Activated naive CD8-positive, alpha-beta T cell treated with anti-CD3 and anti-CD28 coated beads, Interleukin-2, amount 50 U/mL, for 16 hours (primary cell): Measurements from ENCODE around the gene RAB13.

Source experiments
- DNase-seq: peaks from one replicate; pipeline ENCODE4 v3.0.0-alpha.2; 2020; ENCODE audit warnings: low read depth, low spot score

Gene RAB13

DNA sequence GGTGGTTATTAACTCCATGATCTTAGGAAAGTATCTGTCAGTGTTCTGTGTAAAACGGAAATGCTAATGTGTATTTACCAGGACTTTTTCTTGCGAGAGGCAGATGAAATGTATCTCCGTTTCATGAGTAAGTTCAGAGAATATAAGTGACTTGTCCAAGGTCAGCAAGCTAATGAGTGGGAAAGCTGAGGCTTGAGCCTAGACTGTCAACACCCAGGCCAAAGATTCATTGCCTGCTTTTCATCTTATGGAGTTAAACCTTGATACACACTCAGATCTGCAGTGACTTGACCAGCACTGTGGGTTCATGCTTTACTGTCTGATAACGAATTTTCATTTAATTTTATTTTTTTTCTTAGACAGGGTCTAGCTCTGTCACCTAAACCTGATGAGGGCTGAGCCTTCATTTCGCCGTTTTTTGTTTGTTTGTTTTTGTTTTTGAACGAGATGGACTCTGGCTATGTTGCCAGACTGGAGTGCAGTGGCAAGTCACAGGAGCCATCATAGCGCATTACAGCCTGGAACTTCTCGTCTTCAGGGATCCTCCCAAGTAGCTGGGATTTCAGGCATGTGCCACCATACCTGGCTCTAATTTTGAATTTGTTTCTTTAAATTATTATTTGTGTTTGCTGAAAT is 7.7 kb downstream of the RAB13 start:
- DNase-seq: no peak

DNA sequence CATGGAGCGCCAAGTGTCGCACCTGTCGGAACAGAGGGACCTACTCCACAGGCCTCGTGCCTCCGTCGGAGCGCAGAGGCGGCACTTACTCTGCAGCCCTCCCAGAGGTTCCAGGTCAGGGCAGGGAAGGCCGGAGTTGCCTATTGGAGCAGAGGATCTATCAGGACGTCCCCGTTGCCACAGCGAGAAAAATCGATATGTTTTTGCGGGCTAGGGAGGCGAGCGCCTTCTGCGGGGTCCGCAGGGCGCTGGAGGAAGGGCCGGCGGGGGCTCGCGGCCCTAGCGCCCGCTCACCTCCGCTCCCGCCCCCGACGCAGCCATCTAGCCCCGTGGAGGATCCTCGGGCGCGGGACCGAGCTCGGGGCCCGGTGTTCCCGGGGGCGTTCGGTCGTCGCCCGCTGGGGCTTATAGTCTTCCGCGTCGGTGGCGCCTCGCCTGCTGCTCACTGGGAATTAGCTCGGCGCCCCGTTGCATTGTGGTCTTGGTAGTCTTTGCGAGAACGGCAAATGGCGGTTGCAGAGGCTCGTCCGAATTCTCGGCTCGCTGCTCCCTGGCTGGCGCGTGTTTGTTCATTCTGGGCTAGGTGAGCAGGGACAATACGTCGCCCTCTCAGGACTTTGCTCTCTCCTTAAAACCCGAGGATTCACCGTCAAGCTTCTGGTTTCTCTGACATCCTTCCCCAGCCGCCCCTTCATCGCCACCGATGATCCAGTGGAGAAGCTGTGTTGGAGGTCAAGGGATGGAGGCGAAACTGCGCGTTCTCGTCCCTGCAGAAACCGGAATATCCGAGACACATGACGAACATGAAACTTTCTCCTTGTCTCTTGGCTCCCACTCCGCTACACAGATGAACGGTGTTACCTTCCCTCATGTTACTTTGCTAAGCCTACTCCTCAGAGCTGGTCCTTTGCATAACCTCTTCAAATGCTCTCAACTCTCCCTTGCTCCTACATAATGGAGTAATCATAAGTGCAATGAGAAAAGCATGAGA is 8.6 kb downstream of the RAB13 start, which contains the start of gene JTB:
Gene JTB (minus strand): TSS at position 425 of the 991 bp plus-strand sequence. CDS start 422 bp downstream, at position 3.
- peak; percentile 75 for DNase-seq

DNA sequence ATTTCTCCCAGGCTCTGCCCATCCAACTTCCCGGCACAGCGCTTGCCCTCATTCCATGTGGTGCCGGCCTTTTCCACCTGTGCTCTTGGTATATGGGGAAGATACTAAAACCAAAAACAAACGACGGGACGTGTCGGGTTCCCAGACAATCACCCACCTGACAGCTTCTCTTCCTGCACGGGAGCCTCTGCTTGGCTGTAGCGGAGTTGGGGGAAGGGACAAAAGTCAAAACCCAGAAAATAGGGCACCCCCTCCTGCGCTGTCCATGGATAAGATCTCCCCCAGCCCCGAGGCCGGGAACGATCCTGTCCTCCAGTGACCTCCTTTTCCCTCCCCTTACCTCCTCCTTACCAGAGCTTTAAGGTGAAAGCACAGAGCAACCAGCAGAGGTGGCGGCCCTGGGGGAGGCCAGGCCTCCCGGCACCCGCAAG is 9.3 kb downstream of the RAB13 start:
- DNase-seq: no peak

DNA sequence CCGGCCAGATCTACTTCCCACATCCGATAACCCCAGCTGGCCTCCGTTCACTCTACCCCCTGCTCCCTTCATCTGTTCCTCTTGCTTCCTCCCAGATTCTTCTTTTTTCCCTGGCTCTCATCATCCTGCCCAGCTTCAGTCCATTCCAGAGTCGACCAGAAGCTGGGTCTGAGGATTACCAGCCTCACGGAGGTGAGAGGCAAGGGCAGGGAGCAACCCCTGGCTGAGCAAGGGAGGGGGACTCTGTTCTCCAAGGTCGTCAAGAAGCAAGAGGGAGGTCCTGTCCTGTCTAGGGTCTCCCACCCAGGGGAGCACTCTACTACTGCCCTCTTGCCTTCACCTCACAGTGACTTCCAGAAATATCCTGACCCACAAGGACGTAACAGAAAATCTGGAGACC is 12.6 kb downstream of the RAB13 start:
- DNase-seq: no peak

DNA sequence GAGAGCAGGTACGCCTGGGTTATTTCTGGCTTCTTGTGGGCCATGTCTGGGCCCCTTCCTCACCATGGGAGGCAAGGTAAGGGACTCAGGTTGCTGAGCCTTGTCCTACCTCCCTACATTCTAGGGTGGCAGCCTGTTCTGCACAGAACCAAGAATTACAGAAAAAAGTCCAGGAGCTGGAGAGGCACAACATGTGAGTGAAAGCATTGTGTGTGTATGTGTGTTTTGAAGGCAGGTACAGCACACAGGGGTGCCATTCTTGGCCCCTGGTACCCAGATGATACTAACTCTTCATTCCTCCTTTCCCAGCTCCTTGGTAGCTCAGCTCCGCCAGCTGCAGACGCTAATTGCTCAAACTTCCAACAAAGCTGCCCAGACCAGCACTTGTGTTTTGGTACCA is 13.1 kb downstream of the RAB13 start:
- no peak for DNase-seq

DNA sequence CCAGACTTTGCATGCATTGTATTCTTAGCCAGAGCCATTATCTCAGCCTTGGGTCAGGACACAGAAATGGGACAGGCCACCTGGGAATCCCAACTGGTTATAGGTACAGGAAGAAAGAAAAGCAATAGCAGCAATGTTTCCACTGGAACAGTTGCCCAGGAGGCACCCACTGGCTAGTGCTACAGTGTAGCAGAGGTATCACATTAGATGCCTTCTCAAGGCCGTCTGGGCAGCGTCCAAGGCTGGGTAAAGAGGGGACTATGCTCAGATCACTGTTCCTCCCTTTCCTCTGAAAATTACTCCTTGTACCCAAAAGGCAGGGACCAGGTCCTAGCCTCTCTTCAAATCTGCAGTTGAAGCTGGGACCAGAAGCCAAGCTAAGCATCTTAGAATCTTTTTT is 15.8 kb downstream of the RAB13 start:
- no peak for DNase-seq

DNA sequence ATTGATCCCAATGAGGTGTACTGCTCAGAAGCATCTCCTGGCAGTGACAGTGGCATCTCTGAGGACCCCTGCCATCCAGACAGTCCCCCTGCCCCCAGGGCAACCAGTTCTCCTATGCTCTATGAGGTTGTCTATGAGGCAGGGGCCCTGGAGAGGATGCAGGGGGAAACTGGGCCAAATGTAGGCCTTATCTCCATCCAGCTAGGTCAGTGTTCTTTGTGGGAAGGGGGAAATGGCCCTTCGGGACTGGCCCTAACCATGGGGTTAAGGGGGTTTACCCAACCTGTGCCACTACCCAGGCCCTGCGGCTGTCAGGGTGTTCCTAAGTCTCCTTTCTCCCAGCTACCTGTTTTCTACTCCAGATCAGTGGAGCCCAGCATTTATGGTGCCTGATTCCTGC is 17.2 kb downstream of the RAB13 start:
- DNase-seq: no peak

DNA sequence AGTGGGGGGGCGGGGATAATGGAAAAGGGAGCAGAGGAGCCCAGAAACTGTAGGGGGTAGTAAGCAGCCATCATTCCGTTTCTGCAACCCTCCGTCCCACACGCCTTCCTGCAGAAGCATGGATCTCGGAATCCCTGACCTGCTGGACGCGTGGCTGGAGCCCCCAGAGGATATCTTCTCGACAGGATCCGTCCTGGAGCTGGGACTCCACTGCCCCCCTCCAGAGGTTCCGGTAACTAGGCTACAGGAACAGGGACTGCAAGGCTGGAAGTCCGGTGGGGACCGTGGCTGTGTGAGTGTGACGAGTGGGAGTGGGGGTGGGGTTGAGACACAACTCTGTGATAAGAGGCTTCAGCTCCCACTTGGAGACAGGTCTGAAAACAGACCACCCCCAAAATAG is 17.7 kb downstream of the RAB13 start:
- no peak for DNase-seq

DNA sequence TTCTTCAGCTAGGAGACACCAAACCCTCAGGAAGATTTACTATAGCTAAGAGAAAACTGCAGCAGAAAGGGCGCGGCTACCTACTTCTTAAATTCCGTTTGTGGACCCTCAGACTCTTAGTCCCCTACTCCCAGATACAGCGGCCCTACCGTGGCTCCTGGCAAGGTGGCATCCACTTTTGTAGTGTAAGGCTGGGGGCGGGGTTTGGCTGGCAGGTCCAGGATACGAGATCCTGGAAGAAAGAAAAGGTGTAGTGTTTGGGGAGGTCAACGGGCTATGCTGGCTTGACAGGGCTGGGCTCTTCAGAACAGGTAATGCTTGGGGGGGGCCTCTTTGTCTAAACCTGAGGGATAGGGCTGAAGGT is 18.2 kb downstream of the RAB13 start:
- no peak for DNase-seq

DNA sequence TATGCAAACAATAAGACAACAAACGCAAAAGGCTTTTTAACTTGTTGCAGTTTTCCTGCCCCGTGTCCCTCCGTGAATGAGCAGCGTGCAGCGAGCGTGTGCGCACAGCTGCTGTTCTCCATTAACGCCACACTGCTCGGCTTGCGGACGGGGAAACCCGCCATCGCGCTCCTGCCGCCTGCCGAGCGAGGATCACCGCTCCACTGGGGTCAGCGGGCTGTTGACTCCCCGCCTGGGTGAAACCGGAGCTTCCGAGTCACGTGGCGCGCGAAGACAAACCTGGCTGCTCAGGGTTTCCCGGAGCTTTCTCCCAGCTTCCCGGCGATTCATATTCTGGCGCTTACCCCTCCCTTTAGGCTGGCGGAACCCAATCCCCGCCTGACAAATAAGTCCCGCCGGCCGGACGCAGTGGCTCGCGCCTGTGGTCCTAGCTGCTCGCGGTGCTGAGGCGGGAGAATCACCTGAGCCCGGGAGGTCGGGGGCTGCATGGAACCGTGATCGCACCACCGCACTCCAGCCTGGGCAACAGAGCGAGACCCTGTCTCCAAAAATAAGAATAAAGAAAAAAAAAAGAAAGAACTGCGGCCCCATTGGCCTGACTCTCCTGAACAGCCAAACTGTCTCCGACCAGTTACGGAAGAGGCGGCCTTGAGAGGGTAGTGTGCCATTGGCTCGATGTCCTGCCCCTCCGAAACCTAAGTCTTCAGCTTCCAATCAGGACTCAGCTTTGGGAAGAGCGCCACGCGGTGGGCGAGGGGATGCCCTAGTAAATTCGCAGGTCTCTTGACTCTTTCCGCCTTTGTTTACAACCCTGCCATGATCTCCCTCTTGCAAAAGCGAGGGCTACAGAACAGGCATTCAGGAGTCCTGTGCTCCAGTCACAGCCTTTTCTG is 18.8 kb downstream of the RAB13 start, which contains the start of gene CREB3L4:
Gene CREB3L4 (plus strand): TSS at position 796 of the 893 bp plus-strand sequence. CDS start 624 bp downstream, outside the sequence.
- peak; percentile 60 for DNase-seq

DNA sequence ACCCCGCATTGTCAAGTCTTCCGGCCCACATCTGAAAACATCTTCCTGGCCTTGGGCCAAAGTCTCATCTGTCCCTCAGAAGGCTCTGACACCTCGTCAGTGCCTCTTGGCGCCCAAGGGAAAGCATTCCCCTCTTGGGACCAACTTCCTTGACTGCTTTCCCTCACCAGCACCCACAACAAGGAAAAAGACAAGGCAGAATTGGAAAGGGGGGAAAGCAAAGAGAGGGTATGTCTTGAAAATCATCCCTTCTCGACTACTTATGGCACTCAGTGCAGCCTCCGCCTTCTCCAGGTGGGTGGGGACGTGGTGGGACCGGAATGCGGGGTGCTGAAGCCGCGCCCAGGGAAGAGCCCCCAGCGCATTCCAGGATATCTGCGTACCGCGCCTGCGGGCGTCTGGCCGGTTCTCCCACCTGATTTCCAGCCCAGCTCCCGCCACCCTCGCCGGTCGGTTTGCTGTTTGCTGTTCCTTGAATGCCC is 22.2 kb downstream of the RAB13 start:
- no peak for DNase-seq

DNA sequence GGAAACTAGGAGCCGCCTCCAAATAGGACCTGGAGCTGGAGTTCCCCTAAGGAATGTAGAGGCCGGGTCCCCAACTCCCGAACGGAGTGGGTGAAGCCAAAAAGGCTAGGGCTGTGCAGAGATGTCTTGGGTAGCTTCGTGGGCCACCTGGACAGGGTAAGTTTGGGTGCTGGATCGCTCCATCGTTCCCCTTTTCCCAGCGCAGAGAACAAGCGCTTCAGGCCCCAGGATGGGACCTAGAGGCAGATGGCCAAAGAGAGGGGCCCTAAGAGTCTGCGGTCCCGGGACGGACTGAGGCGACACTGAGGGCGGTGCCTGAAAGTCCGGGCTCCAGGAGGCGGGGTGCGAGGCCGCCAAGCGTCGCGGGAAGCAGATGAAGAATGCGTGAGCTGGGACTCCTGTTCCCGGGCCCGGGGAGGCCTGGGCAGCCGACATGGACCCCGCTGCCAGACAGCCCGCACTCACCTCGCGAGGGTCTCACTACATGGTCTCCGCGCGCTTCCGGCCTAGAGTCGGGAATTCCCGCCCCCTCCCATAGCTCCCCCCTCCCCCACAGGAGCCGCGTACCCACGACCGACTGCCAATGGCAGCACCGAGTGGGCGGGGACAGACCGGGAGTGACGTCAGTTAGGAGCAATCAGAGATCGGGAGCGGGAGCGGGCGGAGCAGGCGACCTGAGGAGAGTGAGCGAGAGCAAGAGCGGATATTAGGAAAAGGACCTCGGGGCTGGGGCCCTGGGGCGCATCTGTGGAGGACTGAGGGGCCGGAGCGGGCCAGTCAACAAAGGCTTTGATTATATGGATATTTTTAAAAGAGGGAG is 22.9 kb downstream of the RAB13 start, which contains the start of gene SLC39A1:
Gene SLC39A1 (minus strand): TSS at position 508 of the 820 bp plus-strand sequence. CDS start 822 bp downstream, outside the sequence.
- DNase-seq: peak; percentile 85

DNA sequence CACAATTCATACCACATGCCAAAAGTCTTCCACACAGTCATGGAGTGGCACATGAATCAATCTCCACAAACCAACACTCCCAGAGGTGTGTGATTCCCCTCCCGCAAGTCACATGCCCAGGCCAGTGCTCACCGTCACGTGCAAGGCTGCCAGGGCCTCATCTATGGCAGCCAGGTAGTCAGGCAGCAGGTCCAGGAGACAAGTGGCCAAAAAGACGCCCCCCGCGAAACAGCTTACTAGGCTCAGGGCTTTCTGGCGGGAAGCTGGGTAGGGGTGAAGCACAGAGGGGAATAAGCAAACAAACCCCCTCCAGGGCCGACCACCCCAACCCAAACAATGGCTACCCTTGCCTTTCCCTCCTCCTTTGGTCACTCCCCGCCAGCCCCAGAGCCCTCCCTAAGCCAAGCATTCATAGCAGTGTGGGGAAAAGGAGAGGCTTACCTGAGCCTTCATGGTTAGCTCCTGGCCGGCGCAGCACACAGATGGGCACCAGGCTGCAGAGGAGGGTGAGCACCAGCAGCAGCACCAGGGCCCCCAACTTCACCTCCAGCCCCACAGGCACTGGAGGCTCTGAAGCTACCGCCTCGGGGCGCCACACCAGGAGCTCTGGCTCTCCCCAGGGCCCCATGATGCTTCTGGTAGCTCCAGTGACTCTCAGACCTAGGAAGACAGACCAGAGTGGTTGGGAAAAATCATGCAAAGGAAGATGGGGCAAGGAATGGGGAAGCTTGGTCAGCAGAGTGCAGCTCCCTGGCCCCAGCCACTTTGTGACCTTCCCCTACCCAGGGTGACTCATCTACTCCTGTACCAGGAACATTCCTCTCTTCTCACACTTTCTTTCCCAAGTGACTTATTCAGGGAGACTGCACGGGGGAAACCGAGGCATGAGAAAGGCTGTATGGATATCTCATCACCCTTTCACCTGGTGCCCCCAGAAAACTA is 23.8 kb downstream of the RAB13 start:
- DNase-seq: no peak

DNA sequence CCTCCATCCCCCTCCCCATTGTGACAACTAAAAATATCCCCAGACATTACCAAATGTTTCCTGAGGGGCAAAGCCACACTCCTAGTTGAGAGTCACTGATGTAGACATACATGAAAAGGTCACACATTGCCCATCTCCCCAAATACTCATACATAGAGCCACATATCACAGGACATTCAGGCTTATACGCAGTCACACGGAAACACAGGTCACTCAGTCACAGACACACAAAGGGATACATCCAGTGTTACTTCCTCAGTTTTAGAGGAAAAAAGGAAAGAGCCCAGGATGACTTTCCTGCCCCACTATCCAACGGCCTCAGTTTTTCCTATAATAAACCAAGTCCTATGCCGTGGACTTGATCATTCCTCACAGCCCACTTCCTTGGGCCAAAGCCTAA is 24.7 kb downstream of the RAB13 start:
- DNase-seq: no peak

DNA sequence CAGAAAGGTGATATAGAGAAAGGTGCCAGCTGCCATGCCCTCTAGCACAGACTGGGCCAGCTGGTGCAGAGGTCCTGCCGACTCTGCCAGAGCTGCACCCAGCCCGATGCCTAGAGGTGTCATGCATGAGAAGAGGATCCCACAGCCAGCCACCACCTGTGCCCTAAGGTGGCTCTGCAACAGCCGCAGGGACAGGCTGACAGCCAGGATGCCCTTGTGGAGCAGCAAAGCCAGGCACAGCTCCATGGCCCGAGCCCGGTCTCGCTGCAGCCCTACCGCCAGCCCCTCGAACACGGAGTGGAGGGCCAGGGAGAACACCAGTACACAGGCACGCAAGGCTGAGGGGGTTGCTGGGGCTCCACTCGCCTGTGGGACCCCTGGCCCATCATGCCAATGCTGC is 25.9 kb downstream of the RAB13 start:
- no peak for DNase-seq

DNA sequence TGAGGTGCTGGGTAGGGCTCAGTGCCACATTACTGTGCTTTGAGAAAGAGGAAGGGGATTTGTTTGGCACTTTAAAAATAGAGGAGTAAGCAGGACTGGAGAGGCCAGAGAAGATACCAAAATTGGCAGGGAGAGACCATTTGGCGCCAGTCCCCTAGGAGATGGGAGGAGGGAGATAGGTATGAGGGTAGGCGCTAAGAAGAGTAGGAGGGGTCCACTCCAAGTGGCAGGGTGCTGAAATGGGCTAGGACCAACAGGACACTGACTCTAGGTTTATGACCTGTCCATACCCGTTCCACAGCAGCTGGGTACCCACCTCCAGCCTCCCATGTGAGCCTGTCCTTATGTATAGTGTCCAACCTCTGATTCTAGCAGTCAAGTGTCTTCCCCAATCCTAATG is 26.7 kb downstream of the RAB13 start:
- DNase-seq: no peak

DNA sequence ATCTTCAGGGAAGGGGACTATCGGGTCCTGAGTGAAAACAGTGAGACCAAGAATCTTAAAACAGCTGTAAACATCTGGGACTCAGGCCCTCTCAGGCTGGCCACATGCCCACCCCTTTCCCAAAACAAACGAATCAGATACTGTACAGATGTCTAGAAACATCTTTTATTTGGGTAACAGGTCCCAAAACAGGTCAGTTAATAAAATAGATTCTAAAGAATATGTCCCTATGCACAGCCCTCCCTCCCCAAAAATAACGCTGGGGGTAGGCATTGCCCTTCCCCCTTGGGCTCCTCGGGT is 27.2 kb downstream of the RAB13 start:
- DNase-seq: no peak

DNA sequence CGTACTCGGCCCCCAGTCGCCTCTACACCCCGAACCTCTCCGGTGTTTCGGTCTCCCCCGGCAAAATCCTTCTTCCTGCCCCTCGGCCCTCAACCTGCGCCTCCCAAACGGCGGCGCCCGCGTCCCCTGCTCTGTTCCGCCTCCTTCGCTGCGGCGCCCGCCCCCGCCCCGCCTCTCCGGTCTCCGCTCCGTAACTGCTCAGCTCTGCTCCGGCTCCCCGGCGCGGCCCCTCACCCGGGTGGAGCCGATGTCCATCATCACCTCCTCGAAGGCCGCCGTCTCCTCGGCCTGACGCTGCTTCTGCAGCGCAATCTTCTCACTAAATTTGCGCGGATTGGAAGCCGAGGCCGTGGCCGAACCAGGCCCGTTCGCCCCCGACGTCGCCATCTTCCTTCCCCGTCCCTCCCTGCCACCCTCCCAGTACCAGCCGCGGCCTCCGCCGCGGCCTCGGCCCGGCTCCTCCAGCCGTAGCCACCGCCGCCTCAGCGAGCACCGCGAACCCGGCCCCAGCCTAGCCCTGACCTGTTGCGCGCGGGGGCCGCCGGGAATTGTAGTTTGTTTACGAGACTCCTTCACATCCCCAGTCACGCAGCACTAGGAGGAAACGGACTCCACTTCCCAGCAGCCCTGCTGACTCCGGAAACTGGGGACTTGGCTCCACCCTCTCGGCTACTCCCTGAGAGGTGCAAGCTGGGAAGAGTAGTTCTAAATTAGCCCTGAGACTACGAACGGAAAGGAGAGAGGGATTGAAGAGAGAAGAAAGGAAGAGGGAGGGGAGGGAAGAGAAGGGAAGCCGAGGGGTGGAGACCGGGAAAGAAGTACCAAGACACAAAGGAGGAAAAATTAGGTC is 27.8 kb downstream of the RAB13 start, which contains the start of gene CRTC2:
Gene CRTC2 (minus strand): TSS at position 502 of the 850 bp plus-strand sequence. CDS start 115 bp downstream, at position 387.
- DNase-seq: peak; percentile 96

DNA sequence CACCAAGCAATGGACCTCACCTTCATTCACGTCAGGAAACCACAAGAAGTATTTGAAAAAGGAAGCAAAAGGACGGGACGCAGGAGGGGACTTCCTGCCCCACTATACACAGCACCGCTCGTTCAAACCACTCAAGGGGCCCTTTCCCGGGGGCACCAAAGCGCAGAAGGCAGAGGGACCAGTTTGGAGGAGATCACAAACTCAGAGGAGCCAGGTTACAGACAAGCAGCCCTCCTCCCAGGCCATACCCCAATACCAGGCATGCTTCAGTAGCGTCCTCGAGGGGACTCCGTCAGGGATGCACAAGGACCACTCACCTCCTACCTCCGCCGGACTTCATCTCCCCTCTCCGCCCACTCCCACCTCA is 28.4 kb downstream of the RAB13 start:
- DNase-seq: no peak
